Activated CD8-positive, alpha-beta memory T cell treated with anti-CD3 and anti-CD28 coated beads for 4 hours (primary cell): Measurements from ENCODE around the gene FKBP2.
"Not testable (repeated sequence)": the region's sequence is repeated elsewhere in the genome, so short reads cannot be mapped to it uniquely, and the experiment has no call there.

Experiments used
- DNase-seq, 2 donors: peaks; one replicate each; pipeline ENCODE4 v3.0.0-alpha.2; 2020; ENCODE audit warnings: low read depth in 2 of 2

FKBP2 gene

DNA sequence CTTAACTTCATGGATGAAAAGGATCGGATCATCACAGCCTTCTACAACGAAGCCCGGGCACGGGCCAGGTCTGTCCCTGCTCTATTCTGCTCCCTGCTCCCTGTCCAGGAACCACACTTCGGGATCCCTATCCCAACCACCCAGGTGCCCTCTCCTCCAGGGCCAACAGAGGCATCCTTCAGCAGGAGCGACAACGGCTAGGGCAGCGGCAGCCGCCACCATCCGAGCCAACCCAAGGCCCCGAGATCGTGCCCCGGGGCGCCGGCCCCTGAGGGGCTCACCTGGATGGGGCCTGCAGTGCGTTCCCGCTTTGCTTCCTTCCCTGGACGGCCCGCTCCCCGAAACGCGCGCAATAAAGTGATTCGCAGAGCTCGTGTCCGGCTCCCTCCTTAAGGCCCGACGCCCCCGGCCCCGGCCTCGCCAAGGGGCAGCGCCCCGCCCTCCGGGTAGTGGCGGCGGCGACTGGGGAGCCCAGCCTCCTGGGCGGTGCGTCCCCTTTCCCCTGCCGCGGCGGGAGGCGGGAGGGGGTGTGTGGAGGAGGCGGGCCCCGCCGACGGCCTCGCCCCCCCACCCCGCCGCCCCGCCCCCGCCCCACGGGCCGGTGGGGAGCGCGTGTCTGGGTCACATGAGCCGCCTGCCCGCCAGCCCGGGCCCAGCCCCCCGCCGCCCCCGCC is 6.8 kb upstream of the FKBP2 start, which contains the start of gene VEGFB:
TSS of gene VEGFB (plus strand) at position 672 of the 674 bp plus-strand sequence. CDS start 250 bp downstream, outside the sequence.
- DNase-seq: no peak

- DNase-seq: no peak
These were observed 6.1 kb upstream of the FKBP2 start for GRCh38 chr11:64234647-64235379.

- no peak for DNase-seq
These were observed 5.3 kb upstream of the FKBP2 start for GRCh38 chr11:64235437-64236161.

- DNase-seq: no peak
These were observed 3.4 kb upstream of the FKBP2 start for GRCh38 chr11:64237484-64237951.

DNA sequence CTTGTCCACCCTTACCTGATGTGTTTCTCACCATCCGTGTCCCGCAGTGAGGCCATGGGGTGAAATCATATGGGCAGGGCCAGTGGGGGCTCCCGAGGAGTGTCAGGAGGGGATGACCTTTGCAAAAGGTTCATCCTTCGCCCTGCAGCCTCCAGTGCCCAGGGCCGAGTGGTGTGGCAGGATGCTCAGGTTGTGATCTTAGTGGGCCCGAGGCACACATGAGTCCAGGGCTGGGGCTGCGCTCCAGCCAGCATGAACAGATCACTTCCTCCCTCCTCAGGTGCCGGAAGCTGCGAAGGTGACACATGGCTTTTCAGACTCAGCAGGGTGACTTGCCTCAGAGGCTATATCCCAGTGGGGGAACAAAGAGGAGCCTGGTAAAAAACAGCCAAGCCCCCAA is 2.8 kb upstream of the FKBP2 start:
- DNase-seq: no peak

DNA sequence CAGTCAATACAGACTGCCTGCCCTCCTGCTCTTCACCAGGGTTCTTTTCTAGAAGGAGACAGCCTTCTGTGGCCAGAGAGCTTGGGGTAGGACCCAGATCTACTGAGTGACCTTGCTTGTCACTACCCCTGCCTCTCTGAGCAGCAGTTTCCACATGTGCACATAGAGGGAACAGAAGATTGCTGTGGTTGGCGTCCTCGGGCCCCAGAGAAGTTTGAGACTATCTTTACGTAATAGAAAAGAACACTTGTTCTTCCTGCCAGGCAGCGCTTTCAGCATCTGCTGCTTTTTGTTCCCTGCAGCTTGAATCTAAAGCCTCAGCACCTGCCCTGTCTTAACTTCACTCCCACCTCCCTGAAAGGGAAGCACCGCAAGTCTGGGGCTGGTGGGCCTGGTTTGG is 1.9 kb upstream of the FKBP2 start:
- no peak for DNase-seq

DNA sequence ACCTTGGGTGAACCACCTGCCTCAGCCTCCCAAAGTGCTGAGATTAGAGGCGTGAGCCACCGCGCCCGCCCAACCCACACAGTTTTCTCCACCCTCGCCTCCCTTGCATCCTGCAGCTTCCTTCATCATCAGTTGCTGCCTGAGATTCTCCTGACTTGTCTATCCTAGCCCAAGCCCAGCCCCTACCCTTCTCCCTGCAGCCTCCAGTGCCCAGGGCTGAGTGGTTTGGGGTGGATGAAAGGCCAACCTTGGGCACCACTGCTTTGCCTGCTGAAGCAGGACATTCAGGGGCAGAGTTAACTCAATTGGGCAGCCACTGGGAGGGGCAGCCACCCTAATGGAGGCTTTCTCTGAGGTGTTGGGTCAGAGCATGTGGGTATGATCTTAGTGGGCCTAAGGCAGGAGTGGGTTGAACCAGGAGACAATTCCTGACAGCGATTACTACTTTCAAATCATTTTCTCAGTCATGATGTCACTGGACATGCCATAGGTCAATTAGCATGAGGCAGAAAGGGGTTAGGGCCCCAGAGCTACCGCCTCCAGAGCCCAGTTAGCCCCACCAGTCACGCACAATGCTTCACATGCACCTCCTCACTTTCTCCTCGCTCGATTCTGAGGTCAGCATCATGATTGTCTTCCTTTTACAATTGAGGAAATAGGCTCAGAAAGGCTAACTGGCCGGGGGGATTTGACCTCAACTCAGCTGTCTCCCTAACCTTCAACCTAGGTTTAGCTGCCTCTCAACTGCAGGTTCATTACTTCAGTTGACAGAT is 1.0 kb upstream of the FKBP2 start:
- DNase-seq: no peak

DNA sequence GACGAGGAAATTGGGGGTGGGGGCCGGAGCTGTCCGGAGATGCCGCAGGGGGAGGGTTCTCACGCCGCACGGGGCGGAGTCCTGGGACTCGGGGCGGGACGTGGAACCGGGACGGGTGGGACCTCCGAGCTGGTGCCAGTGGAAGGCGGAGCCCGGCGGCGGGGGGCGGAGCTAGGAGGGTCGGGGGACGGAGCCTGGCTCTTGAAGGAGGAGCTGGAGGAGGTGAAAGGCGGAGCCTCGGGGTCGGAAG is 271 bp downstream of the FKBP2 start:
- peak in 1 of 2 donors; percentile 99 for DNase-seq

DNA sequence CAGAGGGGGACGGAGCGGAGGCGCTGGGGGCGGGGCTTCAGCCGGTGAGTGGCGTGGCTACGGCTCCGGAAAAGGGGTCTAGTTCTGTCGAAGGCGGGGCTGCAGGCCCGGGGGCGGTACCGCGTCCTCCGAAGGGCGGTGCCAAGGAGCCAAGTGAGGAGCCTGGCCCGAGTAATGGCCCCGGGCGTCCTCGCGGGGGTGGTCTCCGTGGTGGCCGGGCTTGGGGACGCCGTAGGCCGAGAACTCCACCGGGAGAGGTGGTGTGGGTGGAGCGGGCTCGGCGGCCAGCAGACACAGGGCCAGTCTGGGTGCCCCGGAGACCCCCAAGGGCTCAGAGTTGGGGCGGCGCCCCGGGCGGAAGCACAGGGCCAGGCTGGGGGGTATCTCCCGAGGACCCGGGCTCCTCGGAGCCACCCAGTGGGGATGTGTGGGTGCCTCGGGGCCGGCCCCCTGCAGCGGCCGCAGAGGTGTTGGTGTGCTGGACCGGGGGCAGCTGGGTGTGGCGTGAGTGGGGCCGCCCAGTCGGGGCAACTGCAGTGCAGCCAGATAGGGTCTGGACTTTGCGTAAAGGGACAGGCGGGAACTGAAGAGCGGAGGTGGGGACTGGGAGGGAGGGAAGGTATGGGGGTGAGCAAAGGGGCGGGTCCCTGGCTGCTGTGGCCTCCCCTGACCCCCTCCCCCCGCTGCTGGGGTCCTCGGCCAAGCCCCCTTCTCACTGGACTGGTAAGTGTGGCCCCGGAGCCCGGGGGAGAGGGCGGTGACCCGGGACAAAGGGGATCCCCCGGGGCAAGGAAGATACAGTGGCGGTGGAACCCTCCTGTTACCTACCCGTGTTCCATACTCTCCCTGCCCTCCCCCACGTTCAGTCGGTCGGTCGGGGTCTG is 838 bp downstream of the FKBP2 start:
- DNase-seq: peak in 1 of 2 donors; percentile 100

- no peak for DNase-seq
These were observed 2.5 kb downstream of the FKBP2 start for GRCh38 chr11:64243236-64243854.

DNA sequence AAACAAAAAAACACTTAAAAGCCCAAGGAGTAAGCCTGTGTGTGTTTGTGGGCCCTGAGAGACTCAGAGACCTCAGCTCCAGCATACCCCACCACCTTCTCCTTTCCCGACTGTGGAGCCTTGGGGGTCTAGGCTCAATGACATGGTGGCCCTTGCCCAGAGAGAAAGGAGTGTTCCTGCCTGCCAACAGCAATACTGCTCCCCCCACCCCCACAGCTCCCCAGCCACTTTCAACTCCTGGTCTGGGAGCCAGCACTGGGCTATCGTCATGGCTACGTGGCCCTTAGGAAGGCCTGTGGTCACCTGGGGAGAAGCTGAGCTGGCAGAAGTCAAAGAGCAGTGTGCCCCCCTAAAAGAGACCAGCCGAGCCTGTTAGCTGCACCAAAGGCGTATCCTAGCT is 3.2 kb downstream of the FKBP2 start:
- no peak for DNase-seq

DNA sequence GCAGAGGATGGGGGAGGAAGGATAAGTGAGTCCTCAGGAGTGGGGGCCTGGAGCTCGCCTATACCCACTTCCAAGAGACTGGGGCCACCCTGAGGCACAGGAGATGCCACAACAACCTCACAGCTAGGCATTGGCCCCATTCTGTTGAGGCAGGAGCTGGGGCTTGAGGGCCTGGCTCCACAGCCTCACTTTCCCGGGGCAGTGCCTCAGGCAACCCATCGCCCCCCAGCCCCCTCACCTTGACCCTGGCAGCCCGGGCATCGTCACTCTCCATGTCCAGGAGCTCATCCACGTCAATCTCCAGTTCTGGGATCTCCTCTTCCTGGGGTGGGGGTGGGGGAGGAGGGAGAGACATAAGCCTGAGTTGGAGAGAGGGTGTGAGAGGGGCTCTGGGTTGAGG is 4.1 kb downstream of the FKBP2 start:
- DNase-seq: no peak

- no peak for DNase-seq
These were observed 4.5 kb downstream of the FKBP2 start for GRCh38 chr11:64245401-64245796.

- peak; percentile 72 to 74 for DNase-seq
These were observed 5.1 kb downstream of the FKBP2 start for GRCh38 chr11:64245797-64246620.

GRCh38 chr11:64246621-64246870 is 5.7 kb downstream of the FKBP2 start:
- not testable (repeated sequence) for DNase-seq

DNA sequence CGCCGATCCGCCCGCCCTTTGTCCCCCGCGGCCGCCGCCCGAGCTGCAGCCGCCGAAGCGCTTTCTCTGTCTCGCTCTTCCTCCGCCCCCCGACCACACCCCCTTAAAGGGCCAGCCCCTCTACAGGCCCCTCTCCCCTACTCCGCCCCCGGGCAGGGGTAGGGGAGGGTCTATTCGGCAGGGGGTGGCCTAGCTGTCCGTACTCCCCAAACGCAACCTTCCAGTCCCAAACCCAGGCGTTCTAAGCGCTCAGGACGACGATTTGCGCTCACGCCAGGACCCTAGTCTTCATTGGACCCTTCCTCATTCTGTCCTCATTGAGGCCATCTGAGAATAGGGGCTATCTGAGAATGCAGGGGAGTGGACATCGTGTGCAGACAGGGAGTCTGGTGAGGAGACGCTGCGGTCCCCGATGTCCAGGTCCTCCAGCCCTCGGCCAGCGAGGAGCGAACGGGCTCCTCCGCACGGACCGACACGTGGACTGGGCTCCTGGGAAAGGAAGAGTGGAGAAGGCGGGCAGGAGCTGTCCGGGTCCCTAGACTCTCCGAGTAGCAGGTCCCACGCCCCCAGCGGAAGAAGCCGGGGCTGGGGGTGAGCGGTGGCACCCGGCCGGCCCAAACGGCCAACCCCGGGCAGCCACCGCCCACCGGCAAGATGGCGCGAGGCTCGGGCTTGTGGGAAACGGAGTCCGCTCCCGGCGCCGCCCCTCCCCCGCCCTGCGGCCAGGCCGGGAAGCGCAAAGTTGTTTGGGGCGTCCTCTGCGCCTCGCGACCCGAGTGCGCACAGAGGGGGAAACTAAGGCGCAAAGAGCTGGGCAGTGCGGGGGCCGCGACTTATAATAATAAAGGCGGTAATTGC is 6.2 kb downstream of the FKBP2 start, which contains the start of gene PPP1R14B:
TSS of gene PPP1R14B (minus strand) at position 73 of the 858 bp plus-strand sequence. CDS start 270 bp downstream, outside the sequence.
- DNase-seq: peak; percentile 59 to 66

DNA sequence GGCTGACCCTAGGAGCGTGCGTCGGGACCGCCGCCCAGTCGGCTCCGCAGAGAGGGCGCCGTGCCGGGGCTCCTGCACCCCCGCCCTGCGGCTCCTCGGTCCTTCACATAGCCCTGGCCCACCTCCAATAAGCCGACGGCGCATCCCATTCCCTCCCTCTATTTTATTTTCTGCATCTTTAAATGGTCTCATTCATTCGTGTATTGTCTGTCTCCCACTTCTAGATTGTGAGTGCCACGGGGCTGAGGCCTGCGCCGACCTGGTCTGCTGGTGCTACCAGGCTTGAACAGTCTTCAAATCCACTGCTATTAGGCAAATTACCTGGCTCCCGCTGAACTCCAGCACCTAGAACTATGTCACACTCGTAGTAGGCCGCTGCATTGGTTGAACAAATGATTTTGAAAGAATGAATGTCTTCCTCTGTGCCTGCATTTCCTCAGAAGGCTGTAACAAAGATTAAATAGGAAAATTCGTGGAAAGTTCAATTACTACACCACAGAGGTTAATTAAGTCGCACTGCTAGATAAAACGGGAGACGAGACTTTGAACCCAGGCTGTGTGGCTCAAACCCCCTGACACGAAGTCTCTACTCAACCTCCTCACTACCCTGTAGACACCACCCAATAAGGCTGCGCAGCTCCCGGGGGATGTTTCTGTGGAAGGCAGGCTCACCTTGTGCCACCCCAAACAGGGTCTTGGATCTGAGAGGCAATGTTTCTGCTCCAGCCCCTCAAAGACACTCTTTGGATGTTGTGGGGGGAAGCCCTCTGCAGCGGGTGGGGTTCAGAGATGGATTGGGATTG is 7.0 kb downstream of the FKBP2 start:
- no peak for DNase-seq

DNA sequence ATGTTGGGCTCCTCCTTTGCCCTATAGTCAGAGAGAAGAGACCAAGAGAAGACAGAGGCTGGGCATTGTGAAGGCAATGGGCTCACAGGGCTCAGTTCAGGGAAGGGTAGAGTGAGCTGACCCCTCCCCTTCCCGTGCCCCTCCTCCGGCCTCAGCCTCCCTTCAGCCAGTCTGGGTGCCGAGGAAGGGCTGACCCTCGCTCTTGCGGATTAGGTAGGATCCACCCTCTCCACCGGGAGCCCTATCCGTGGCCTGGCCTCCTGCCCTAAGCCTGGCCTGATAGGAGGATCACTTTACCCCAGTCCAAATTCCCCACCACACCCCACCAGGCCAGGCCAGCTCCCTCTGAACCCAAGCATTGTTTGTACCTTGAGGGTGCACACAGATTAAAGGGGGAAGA is 7.7 kb downstream of the FKBP2 start:
- DNase-seq: no peak
